ENCODE measurements around the gene ATXN7L1.
"Not testable (repeated sequence)": the region's sequence is repeated elsewhere in the genome, so short reads cannot be mapped to it uniquely, and the experiment has no call there.

Gene ATXN7L1

GRCh38 chr7:105887569-105888189 lies 11.3 kb upstream of the ATXN7L1 start:
- DNase-seq = no peak

- no peak for DNase-seq
Observed at GRCh38 chr7:105886776-105887175, 10.4 kb upstream of the ATXN7L1 start.

GRCh38 chr7:105885387-105886111 lies 9.2 kb upstream of the ATXN7L1 start:
- DNase-seq = no peak

- DNase-seq = not testable (repeated sequence)
Observed at GRCh38 chr7:105883179-105883578, 6.8 kb upstream of the ATXN7L1 start.

- no peak for DNase-seq
Observed at GRCh38 chr7:105881439-105881838, 5.0 kb upstream of the ATXN7L1 start.

- DNase-seq = no peak
Observed at GRCh38 chr7:105880571-105881330, 4.4 kb upstream of the ATXN7L1 start.

GRCh38 chr7:105879782-105880181 lies 3.4 kb upstream of the ATXN7L1 start:
- no peak for DNase-seq

- no peak for DNase-seq
Observed at GRCh38 chr7:105878746-105879605, 2.6 kb upstream of the ATXN7L1 start.

- DNase-seq = no peak
Observed at GRCh38 chr7:105877736-105878135, 1.3 kb upstream of the ATXN7L1 start.

- peak; percentile 16 for DNase-seq
Observed at GRCh38 chr7:105876964-105877601, 684 bp upstream of the ATXN7L1 start.

GRCh38 chr7:105875505-105875904 lies 894 bp downstream of the ATXN7L1 start:
- no peak for DNase-seq

GRCh38 chr7:105874055-105874454 lies 2.3 kb downstream of the ATXN7L1 start:
- no peak for DNase-seq

- DNase-seq = no peak
Observed at GRCh38 chr7:105872491-105872890, 3.9 kb downstream of the ATXN7L1 start.

GRCh38 chr7:105871142-105871541 lies 5.3 kb downstream of the ATXN7L1 start:
- no peak for DNase-seq

GRCh38 chr7:105866102-105866801 lies 10.1 kb downstream of the ATXN7L1 start:
- DNase-seq = no peak

- DNase-seq = no peak
Observed at GRCh38 chr7:105863876-105864275, 12.5 kb downstream of the ATXN7L1 start.

- no peak for DNase-seq
Observed at GRCh38 chr7:105862770-105863169, 13.6 kb downstream of the ATXN7L1 start.

GRCh38 chr7:105862276-105862675 lies 14.1 kb downstream of the ATXN7L1 start:
- DNase-seq = no peak

GRCh38 chr7:105861224-105861623 lies 15.2 kb downstream of the ATXN7L1 start:
- no peak for DNase-seq

GRCh38 chr7:105860793-105861192 lies 15.6 kb downstream of the ATXN7L1 start:
- DNase-seq = no peak

- DNase-seq = no peak
Observed at GRCh38 chr7:105857009-105857952, 19.1 kb downstream of the ATXN7L1 start.
